GM19324 (cell line): ENCODE results near the gene WDR41.

Experiments used
- ATAC-seq: cut with Tn5 transposase; IDR thresholded peaks from one replicate; pipeline ENCODE4 v1.9.1; 2021; ENCODE audit warnings: mild to moderate bottlenecking, moderate library complexity; ENCODE audit not compliant: unreplicated experiment, low FRiP score

WDR41 gene

GRCh38 chr5:77448831-77449230 lies 43.3 kb downstream of the WDR41 start:
- no peak for ATAC-seq

GRCh38 chr5:77444356-77444755 lies 47.8 kb downstream of the WDR41 start:
- no peak for ATAC-seq

- no peak for ATAC-seq
Measured at GRCh38 chr5:77443670-77444069, 48.4 kb downstream of the WDR41 start.

DNA sequence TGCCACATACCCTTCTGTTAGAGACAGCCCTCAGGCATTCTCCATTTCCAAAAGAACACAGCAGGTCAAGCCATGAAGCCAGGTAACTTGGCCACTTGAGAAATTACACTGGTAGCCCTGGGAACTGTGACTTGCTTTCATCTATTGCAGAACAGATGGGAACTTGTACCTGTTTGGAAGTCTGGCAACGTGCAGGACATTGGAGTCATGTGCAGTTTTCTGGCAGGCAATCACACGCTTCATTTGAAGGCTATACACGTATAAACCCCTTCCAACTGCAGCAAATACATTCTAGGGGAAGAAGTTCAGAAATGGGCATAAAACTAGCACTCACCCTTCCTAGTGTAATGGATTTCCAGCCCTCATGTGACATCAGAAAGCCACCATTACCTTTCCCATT lies 54.0 kb downstream of the WDR41 start:
- no peak for ATAC-seq

DNA sequence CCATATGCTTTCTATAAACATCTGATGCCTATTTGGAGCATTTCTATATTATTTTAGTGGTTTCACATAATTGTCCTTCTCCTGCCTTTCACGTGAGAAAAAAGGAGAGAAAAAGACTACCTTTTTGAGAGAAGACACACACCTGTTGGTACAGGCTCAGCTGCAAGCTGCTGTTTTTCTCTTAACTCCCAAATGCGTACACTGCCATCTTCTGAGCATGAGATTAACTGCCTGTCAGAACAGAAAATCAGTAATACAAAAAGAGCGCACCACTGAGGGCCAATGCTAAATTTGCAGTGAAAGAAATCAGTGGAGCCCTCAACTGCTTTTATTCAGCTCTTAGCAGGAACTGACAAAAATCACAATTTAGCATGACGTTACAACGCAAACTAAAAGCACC lies 54.9 kb downstream of the WDR41 start:
- no peak for ATAC-seq

- ATAC-seq: no peak
Measured at GRCh38 chr5:77431719-77432118, 60.4 kb downstream of the WDR41 start.

DNA sequence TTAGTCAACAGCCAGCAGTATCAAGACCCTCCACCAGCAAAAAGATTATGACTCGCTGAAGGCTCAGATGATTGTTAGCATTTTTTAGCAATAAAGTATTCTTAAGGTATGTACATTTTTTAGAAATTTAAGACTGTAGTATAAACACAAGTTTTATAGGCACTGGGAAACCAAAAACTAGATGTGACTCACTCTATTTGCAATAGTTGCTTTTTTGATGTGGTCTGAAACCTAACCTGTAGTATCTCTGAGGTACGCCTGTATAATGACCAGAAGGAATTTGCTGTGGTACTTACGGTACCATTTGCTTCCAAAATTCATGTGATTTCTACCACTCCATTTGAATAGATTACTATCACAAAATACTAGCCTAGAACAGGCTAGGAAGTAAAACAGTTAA lies 60.8 kb downstream of the WDR41 start:
- ATAC-seq: no peak

DNA sequence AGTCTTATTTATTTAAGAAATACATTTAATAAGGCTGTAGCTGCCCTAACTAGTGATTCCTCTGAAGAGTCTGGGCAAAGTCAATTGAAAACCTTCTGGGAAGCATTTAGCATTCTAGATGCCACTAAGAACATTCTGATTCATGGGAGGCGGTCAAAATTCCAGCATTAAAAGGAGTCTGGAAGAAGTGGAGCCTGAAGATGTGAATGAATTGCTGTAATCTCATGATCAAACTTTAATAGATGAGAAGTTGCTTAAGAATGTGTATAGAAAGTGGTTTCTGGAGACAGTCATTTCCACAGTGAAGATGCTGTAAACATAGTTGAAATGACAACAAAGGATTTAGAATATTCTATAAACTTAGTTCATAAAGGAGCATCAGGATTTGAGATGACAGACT lies 61.4 kb downstream of the WDR41 start:
- no peak for ATAC-seq

DNA sequence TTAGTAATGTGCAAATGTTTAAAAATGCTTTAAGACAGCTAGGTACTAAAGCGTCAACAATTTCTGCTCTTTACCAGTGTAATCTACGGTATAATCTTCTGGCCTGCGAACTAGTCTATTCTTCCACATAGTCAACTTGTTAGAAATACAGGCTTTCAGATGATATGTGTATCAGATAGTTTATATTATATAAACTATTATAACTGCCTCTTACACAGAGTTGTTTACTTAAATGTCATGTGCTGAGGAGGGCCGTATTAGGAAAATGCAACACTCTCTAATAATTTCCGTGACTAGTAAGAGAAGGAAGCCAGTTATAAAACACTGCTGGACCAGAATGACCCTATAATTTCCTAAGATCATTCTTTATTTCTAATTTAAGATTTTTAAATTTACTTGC lies 63.6 kb downstream of the WDR41 start:
- no peak for ATAC-seq

- ATAC-seq: no peak
Measured at GRCh38 chr5:77427998-77428397, 64.1 kb downstream of the WDR41 start.

DNA sequence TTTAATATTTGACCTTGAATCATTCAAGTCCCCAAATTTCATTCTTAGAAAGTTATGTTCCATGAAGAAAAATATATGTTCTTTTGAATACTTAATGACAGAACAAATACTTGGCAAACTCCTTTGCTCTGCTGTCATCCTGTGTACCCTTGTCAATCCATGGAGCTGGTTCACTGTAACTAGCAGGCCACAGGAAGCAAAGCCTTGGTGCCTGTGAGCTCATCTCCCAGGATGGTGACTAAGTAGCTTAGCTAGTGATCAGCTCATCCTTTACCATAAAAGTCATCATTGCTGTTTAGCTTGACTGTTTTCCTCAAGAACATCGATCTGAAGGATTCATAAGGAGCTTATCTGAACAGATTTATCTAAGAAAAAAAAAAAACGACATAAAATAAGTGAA lies 65.4 kb downstream of the WDR41 start:
- no peak for ATAC-seq

- no peak for ATAC-seq
Measured at GRCh38 chr5:77425998-77426659, 66.0 kb downstream of the WDR41 start.

GRCh38 chr5:77425420-77425819 lies 66.7 kb downstream of the WDR41 start:
- no peak for ATAC-seq

GRCh38 chr5:77424921-77425320 lies 67.2 kb downstream of the WDR41 start:
- no peak for ATAC-seq

- no peak for ATAC-seq
Measured at GRCh38 chr5:77423022-77423750, 68.9 kb downstream of the WDR41 start.

- ATAC-seq: no peak
Measured at GRCh38 chr5:77420940-77421339, 71.2 kb downstream of the WDR41 start.

- ATAC-seq: no peak
Measured at GRCh38 chr5:77419644-77420582, 72.2 kb downstream of the WDR41 start.

DNA sequence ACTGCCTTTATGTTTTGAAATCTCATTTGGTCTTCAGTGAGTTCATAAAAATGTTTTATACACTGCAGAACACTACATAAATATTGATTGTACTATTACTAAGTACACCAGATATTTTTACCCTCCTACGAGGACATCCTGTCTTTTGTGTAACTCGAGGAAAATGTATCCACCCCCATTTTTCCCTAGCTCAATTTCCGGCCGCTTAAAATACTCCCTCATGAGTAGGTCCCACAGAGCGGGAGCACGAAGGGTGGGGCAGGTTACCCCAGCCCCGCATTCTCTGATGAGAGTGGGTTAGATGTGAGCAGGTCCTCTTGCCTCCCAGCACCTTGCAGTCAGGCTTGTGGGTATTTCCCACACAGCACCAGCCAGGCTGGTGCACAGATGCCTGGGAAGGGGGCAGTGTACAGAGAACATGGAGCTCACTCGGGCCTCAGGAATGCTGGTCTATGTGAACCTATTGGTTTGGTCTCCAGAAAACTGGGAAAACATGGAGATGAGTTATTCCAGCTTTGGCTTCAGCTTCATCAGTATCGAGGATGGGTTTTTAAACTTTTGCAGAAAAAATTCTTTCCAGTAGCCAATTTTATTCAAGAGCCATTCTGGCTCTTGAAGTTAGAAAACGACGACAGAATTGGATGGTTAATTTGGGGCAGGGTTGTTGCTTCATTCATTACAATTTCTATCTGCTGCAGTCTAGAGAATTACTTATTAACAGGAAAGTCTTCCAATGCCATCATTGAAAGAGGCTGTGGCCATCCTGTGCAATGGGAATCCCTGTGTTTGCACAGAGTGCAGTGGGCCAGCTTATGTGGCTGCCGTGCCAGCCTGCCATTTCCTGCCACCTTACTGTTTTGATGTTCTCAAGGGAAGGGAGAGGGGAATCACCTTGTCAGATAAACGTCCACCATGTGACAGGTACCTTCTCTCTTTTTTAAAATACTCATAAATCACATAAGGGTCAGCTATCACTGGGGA lies 73.2 kb downstream of the WDR41 start:
- no peak for ATAC-seq

GRCh38 chr5:77418162-77418561 lies 74.0 kb downstream of the WDR41 start:
- no peak for ATAC-seq

DNA sequence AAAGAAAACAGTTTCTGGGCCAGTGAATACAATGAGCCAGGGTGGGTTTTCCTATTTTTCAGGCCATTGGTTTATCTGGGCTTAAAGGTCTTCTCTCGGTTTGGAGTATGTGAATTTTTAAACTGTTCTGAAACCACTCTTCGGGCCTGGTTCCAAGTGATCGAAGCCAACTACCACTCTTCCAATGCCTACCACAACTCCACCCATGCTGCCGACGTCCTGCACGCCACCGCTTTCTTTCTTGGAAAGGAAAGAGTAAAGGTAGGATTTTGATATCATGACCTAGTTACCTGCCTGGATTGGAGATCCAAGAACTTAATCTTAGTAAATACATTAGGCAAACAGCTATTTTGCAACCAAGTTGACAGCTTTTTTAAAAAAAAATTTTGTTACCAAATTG lies 79.1 kb downstream of the WDR41 start:
- ATAC-seq: no peak
